Ishikawa (cell line): ENCODE results near the gene TAF4.

Experiments
- CEBPB ChIP-seq: IDR thresholded peaks from 2 replicates; pipeline ENCODE4 v1.6.1; 2012
- CREB1 ChIP-seq: IDR thresholded peaks from 2 replicates; pipeline ENCODE4 v1.6.1; 2012; ENCODE audit warnings: low read depth
- EGR1 ChIP-seq: IDR thresholded peaks from 2 replicates; pipeline ENCODE4 v1.6.1; 2012
- EP300 ChIP-seq: IDR thresholded peaks from 2 replicates; pipeline ENCODE4 v1.6.1; 2012; ENCODE audit warnings: borderline replicate concordance
- FOXM1 ChIP-seq: IDR thresholded peaks from 2 replicates; pipeline ENCODE4 v1.6.1; 2012; ENCODE audit warnings: low read depth, borderline replicate concordance
- MAX ChIP-seq: IDR thresholded peaks from 2 replicates; pipeline ENCODE4 v1.6.1; 2012
- NFIC ChIP-seq: IDR thresholded peaks from 2 replicates; pipeline ENCODE4 v1.6.1; 2012
- RAD21 ChIP-seq: IDR thresholded peaks from 2 replicates; pipeline ENCODE4 v1.6.1; 2012; ENCODE audit warnings: low read depth
- REST ChIP-seq: IDR thresholded peaks from 2 replicates; pipeline ENCODE4 v1.6.1; 2012; ENCODE audit warnings: low read depth, mild to moderate bottlenecking
- TAF1 ChIP-seq: IDR thresholded peaks from 2 replicates; pipeline ENCODE4 v1.6.1; 2012; ENCODE audit warnings: low read depth, mild to moderate bottlenecking
- TCF12 ChIP-seq: IDR thresholded peaks from 2 replicates; pipeline ENCODE4 v1.6.1; 2012; ENCODE audit warnings: low read depth
- TEAD4 ChIP-seq: IDR thresholded peaks from 2 replicates; pipeline ENCODE4 v1.6.1; 2012
- USF1 ChIP-seq: IDR thresholded peaks from 2 replicates; pipeline ENCODE4 v1.6.1; 2012
- YY1 ChIP-seq: IDR thresholded peaks from 2 replicates; pipeline ENCODE4 v1.6.1; 2012; ENCODE audit warnings: low read depth
- ZBTB7A ChIP-seq: IDR thresholded peaks from 2 replicates; pipeline ENCODE4 v1.6.1; 2012; ENCODE audit warnings: low read depth

TAF4 gene

GRCh38 chr20:61990484-61990883, 75.2 kb downstream of the TAF4 start:
- TF ChIP-seq EP300, result no peak
- TF ChIP-seq TCF12, result no peak
- TF ChIP-seq FOXM1, result no peak
- no peak for TF ChIP-seq RAD21
- TF ChIP-seq YY1, result no peak
- no peak for TF ChIP-seq NFIC
- TF ChIP-seq MAX, result no peak
- no peak for TF ChIP-seq CEBPB
- no peak for TF ChIP-seq USF1
- TF ChIP-seq TAF1, result no peak
- no peak for TF ChIP-seq REST
- TF ChIP-seq TEAD4, result no peak
- no peak for TF ChIP-seq ZBTB7A
- no peak for TF ChIP-seq CREB1
- TF ChIP-seq EGR1, result no peak

- TF ChIP-seq USF1 (no peak), REST (no peak), RAD21 (no peak), TCF12 (no peak), EGR1 (no peak), CREB1 (no peak), NFIC (no peak), ZBTB7A (no peak), TEAD4 (no peak), EP300 (no peak), MAX (no peak)
Measured at GRCh38 chr20:61989741-61990140, 75.9 kb downstream of the TAF4 start.

- no peak for TF ChIP-seq NFIC
- TF ChIP-seq MAX, result no peak
- TF ChIP-seq CREB1, result no peak
- no peak for TF ChIP-seq ZBTB7A
- no peak for TF ChIP-seq CEBPB
- TF ChIP-seq RAD21, result no peak
- TF ChIP-seq TEAD4, result no peak
- TF ChIP-seq EGR1, result no peak
Measured at GRCh38 chr20:61988665-61989064, 77.0 kb downstream of the TAF4 start.

GRCh38 chr20:61986762-61987321, 78.8 kb downstream of the TAF4 start:
- no peak for TF ChIP-seq CREB1
- TF ChIP-seq EGR1, result no peak
- TF ChIP-seq TCF12, result no peak
- no peak for TF ChIP-seq RAD21
- no peak for TF ChIP-seq ZBTB7A
- TF ChIP-seq NFIC, result no peak
- TF ChIP-seq MAX, result no peak
- no peak for TF ChIP-seq CEBPB
- TF ChIP-seq YY1, result no peak
- no peak for TF ChIP-seq FOXM1
- TF ChIP-seq EP300, result no peak
- TF ChIP-seq REST, result no peak
- TF ChIP-seq TEAD4, result no peak
- no peak for TF ChIP-seq TAF1
- no peak for TF ChIP-seq USF1
